Measurements from ENCODE around the gene ARHGAP26.

- TF ChIP-seq CTCF (IDR thresholded peaks at IDR 0.05): no peak
- no peak for TF ChIP-seq POLR2AphosphoS5 (IDR thresholded peaks at IDR 0.05; ENCODE audit: low read depth, low read length)
- no peak for TF ChIP-seq TCF7L2 (IDR thresholded peaks at IDR 0.05; ENCODE audit: low read depth, low read length)
Observed at GRCh38 chr5:143151056-143151700, 381.0 kb downstream of the ARHGAP26 start.
